Hepatocyte (in vitro differentiated cells): Measurements from ENCODE around the gene EDEM1. TPM values are rescaled to one million over a fixed set of nuclear protein-coding genes. Genes with fewer than 3 reads are reported as not detected.
"Not testable (repeated sequence)": the region's sequence is repeated elsewhere in the genome, so short reads cannot be mapped to it uniquely, and the experiment has no call there.

ENCODE experiments used
- DNase-seq: peaks from one replicate; pipeline ENCODE4 v3.0.0-alpha.2; 2016; ENCODE audit warnings: low spot score
- H2AFZ ChIP-seq: fragments of 200-600 bp; sonication (generic); 2 replicates; pipeline ENCODE4 v1.6.0; 2016; ENCODE audit warnings: antibody characterized with exemption, mild to moderate bottlenecking
- H3K27ac ChIP-seq: fragments of 200-600 bp; sonication (generic); 2 replicates; pipeline ENCODE4 v1.5.1; 2016; ENCODE audit warnings: mild to moderate bottlenecking
- H3K27me3 ChIP-seq: fragments of 200-600 bp; sonication (generic); 2 replicates; pipeline ENCODE4 v1.6.1; 2016
- H3K36me3 ChIP-seq: fragments of 200-600 bp; sonication (generic); replicated peaks from 2 replicates; pipeline ENCODE4 v1.5.1; 2016; ENCODE audit warnings: low read depth; ENCODE audit not compliant: insufficient read depth
- H3K4me1 ChIP-seq: fragments of 200-600 bp; sonication (generic); 2 replicates; pipeline ENCODE4 v1.5.1; 2016; ENCODE audit warnings: mild to moderate bottlenecking, moderate library complexity; ENCODE audit not compliant: insufficient read depth
- H3K4me2 ChIP-seq: fragments of 200-600 bp; sonication (generic); 2 replicates; pipeline ENCODE4 v1.6.0; 2016
- H3K4me3 ChIP-seq: fragments of 200-600 bp; sonication (generic); 2 replicates; pipeline ENCODE4 v1.5.1; 2016; ENCODE audit warnings: mild to moderate bottlenecking
- H3K79me2 ChIP-seq: fragments of 200-600 bp; sonication (generic); 2 replicates; pipeline ENCODE4 v1.6.0; 2017; ENCODE audit warnings: mild to moderate bottlenecking
- H3K9me2 ChIP-seq: fragments of 200-600 bp; sonication (generic); replicated peaks from 2 replicates; pipeline ENCODE4 v1.6.0; 2017; ENCODE audit warnings: mild to moderate bottlenecking; ENCODE audit not compliant: insufficient read depth
- H3K9me3 ChIP-seq: fragments of 200-600 bp; sonication (generic); 2 replicates; pipeline ENCODE4 v1.5.1; 2016; ENCODE audit warnings: low read depth, mild to moderate bottlenecking
- H4K20me1 ChIP-seq: fragments of 200-600 bp; sonication (generic); 2 replicates; pipeline ENCODE4 v1.6.0; 2016; ENCODE audit warnings: mild to moderate bottlenecking; ENCODE audit not compliant: insufficient read depth, poor library complexity, severe bottlenecking
- EZH2 ChIP-seq: fragments of 200-600 bp; sonication (generic); IDR thresholded peaks from 2 replicates; pipeline ENCODE4 v1.6.1; 2016; ENCODE audit warnings: antibody characterized with exemption, mild to moderate bottlenecking, borderline replicate concordance
- EZH2phosphoT487 ChIP-seq: fragments of 200-600 bp; sonication (generic); IDR thresholded peaks from one replicate; pipeline ENCODE4 v1.6.1; 2018; ENCODE audit warnings: antibody characterized with exemption, mild to moderate bottlenecking, low read depth, moderate library complexity; ENCODE audit not compliant: unreplicated experiment, severe bottlenecking
- WGBS: methylation state at CpG from one replicate; pipeline ENCODE4 v1.1.6; 2016; ENCODE audit warnings: low lambda C conversion rate; ENCODE audit errors: missing lambda C conversion rate; 5-methylcytosine and 5-hydroxymethylcytosine counted together
- polyA plus RNA-seq: library from polyadenylated mRNA; unstranded; fragments of >200 nt; fragmentation: Nextera tagmentation; extraction: Ambion mirVana; gene quantifications from 2 replicates; pipeline ENCODE4 v1.2.1, GENCODE V29; 2016
- total RNA-seq: library from RNA; depleted of rRNA; stranded (reverse); fragments of >200 nt; gene quantifications from 2 replicates; pipeline ENCODE4 v1.2.3, GENCODE V29; 2014
- TF ChIP-seq, protein P1 (sequence below): fragments of 200-600 bp; sonication (generic); IDR thresholded peaks from 2 replicates; pipeline ENCODE4 v1.5.1; 2016; ENCODE audit warnings: antibody characterized with exemption, mild to moderate bottlenecking; ENCODE audit not compliant: poor library complexity

The EDEM1 gene
- total and polyA plus RNA-seq, 2 experiments from 2014 or later: 18.5 to 58.3 TPM

DNA sequence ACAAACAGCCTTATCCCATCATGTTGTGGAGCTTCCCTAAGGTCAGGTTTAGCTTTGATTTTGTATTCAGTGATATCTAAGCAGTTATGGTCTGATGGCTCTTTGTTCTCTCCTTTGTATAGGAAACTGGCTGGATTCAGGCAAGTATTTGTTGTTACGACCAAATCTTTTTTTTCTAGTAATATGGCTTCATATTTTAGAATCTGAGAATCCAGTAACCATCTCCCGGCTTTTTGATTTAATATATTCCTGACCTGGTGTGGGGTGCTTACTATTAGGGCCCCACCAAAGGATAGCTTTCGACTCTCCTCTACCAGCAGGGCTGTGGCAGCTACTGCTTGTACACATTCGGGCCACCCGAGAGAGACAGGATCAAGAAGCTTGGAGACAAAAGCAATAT, 42.4 kb upstream of the EDEM1 start:
- H3K4me3 ChIP-seq: no peak overlapping the region
- no peak for DNase-seq
- H2AFZ ChIP-seq: no peak overlapping the region
- H3K79me2 ChIP-seq: peaks cover 100% of the 10 kb centered on the region
- H3K4me1 ChIP-seq: no peaks in the 10 kb centered on the region
- peaks cover 16% of the 10 kb centered on the region for H3K9me3 ChIP-seq
- H3K9me2 ChIP-seq: no peaks in the 10 kb centered on the region
- TF ChIP-seq, protein P1, sequence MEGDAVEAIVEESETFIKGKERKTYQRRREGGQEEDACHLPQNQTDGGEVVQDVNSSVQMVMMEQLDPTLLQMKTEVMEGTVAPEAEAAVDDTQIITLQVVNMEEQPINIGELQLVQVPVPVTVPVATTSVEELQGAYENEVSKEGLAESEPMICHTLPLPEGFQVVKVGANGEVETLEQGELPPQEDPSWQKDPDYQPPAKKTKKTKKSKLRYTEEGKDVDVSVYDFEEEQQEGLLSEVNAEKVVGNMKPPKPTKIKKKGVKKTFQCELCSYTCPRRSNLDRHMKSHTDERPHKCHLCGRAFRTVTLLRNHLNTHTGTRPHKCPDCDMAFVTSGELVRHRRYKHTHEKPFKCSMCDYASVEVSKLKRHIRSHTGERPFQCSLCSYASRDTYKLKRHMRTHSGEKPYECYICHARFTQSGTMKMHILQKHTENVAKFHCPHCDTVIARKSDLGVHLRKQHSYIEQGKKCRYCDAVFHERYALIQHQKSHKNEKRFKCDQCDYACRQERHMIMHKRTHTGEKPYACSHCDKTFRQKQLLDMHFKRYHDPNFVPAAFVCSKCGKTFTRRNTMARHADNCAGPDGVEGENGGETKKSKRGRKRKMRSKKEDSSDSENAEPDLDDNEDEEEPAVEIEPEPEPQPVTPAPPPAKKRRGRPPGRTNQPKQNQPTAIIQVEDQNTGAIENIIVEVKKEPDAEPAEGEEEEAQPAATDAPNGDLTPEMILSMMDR: no peak
- no peak for TF ChIP-seq EZH2
- TF ChIP-seq EZH2phosphoT487: no peak
- H4K20me1 ChIP-seq: peaks cover 69% of the 10 kb centered on the region
- WGBS: 97% methylated on average over 5 of the region's 5 CpGs
- no peaks in the 10 kb centered on the region for H3K36me3 ChIP-seq
- H3K4me2 ChIP-seq: no peak overlapping the region
- no peak overlapping the region for H3K27ac ChIP-seq
- no peaks in the 10 kb centered on the region for H3K27me3 ChIP-seq

DNA sequence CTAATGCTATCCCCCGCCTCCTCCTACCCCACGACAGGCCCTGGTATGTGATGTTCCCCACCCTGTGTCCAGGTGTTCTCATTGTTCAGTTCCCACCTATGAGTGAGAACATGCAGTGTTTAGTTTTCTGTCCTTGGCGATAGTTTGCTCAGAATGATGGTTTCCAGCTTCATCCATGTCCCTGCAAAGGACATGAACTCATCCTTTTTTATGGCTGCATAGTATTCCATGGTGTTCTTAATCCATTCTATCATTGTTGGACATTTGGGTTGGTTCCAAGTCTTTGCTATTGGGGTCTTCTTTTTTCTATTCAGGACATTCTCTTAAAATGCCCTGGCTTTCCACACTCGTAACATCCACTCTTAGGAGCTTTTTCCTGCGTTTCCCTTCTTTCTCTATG, 40.4 kb upstream of the EDEM1 start:
- H3K4me2 ChIP-seq, H2AFZ ChIP-seq, H3K4me1 ChIP-seq, H3K27me3 ChIP-seq, DNase-seq, H3K4me3 ChIP-seq, H3K27ac ChIP-seq, H3K36me3 ChIP-seq, H3K9me2 ChIP-seq: not testable (repeated sequence)
- H3K79me2 ChIP-seq: peaks cover 100% of the 10 kb centered on the region
- 87% methylated on average over 5 of the region's 5 CpGs for WGBS
- H4K20me1 ChIP-seq: peaks cover 69% of the 10 kb centered on the region
- H3K9me3 ChIP-seq: peaks cover 16% of the 10 kb centered on the region

DNA sequence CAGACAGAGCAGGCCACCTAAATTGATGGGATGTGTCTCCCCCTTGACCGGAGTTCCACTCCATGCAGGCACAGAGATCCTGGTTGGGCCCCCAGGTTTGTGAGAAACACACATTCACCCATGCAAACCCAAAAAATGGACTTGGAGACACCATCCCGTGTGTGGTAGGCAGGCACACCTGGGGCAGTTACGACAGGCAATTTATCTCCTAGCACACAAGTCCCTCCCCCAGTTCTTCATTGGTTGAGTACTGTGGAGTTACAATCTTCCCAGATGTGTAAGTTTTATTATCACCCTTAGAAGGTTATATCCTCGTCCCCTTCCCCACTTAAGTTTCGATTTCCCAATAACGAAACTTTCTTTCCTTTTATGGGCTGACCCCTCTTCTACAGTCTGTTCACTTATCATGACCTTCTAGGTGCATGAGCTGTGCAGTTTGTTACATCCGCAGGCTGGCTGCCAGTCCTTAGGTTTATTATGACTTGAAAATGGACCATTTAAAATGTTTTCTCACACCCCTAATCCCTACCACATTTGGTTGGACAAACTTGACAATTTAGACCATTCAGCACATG, 38.1 kb upstream of the EDEM1 start:
- Histone ChIP-seq H3K4me1 (no peaks in the 10 kb centered on the region), H3K79me2 (peaks cover 100% of the 10 kb centered on the region), H2AFZ (no peak overlapping the region), H3K27me3 (no peaks in the 10 kb centered on the region), H3K4me3 (no peak overlapping the region), H3K36me3 (no peaks in the 10 kb centered on the region), H3K9me3 (peaks cover 7% of the 10 kb centered on the region), H3K4me2 (no peak overlapping the region), H4K20me1 (peaks cover 82% of the 10 kb centered on the region), H3K9me2 (no peaks in the 10 kb centered on the region), H3K27ac (no peak overlapping the region)
- 87% methylated on average over 7 of the region's 7 CpGs for WGBS
- DNase-seq: no peak
- TF ChIP-seq EZH2phosphoT487 (no peak), EZH2 (no peak)
- TF ChIP-seq, protein P1: no peak

DNA sequence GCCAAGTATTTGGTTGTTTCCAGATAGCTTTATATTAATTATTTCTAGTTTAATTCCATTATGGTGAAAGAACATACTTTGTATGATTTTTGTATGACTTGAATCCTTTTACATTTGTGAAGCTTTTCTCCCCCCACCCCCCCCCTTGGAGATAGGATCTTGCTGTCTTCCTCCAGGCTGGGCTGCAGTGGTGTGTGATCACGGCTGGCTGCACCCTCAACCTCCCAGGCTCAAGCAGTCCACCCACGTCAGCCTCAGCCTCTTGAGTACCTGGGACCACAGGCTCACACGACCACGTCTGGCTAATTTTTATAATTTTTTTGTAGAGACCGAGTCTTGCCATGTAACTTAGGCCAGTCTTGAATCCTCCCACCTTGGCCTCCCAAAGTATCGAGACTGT, 35.9 kb upstream of the EDEM1 start:
- no peak overlapping the region for H2AFZ ChIP-seq
- H3K27me3 ChIP-seq: no peaks in the 10 kb centered on the region
- peaks cover 100% of the 10 kb centered on the region for H3K79me2 ChIP-seq
- H3K4me1 ChIP-seq: no peaks in the 10 kb centered on the region
- H3K36me3 ChIP-seq: no peaks in the 10 kb centered on the region
- no peak overlapping the region for H3K4me3 ChIP-seq
- H3K9me2 ChIP-seq: no peaks in the 10 kb centered on the region
- TF ChIP-seq, protein P1: no peak
- TF ChIP-seq EZH2 (no peak), EZH2phosphoT487 (no peak)
- H3K27ac ChIP-seq: no peak overlapping the region
- no peak for DNase-seq
- peaks cover 87% of the 10 kb centered on the region for H4K20me1 ChIP-seq
- WGBS: 94% methylated on average over 6 of the region's 6 CpGs
- H3K9me3 ChIP-seq: no peaks in the 10 kb centered on the region
- H3K4me2 ChIP-seq: no peak overlapping the region
